ENCODE measurements around the gene MRPS27.

- TF ChIP-seq ZFX (IDR thresholded peaks at IDR 0.05; ENCODE audit: borderline replicate concordance) (no peak), CTCF (IDR thresholded peaks at IDR 0.05) (no peak)
Measured at GRCh38 chr5:72363166-72363802, 43.2 kb upstream of the MRPS27 start.

Measured in 22Rv1 (cell line).